ENCODE measurements around the gene GPC3. TPM values are rescaled to one million over a fixed set of nuclear protein-coding genes. Genes with fewer than 3 reads are reported as not detected.

GPC3 gene
- total RNA-seq, 1 experiment from 2014 or later: 233 TPM

GRCh38 chrX:133813971-133814370 is 171.4 kb downstream of the GPC3 start:
- no TSS peak for BruUV-seq (replicated peaks)
- no peak for DNase-seq
- Mint-ChIP-seq H3K4me3 (ENCODE audit: unreplicated experiment) (no peak overlapping the region), H3K36me3 (ENCODE audit: insufficient read depth, unreplicated experiment) (no peaks in the 10 kb centered on the region), H3K27me3 (ENCODE audit: insufficient read depth, unreplicated experiment) (no peaks in the 10 kb centered on the region), H3K27ac (ENCODE audit: unreplicated experiment) (no peak overlapping the region), H3K9me3 (ENCODE audit: unreplicated experiment) (no peaks in the 10 kb centered on the region), H3K4me1 (ENCODE audit: low read depth, unreplicated experiment) (no peaks in the 10 kb centered on the region)
- no peaks in the 10 kb centered on the region for H3K9me3 ChIP-seq
- H3K27me3 ChIP-seq (replicated peaks; ENCODE audit: control insufficient read depth, insufficient read depth, low read length): no peaks in the 10 kb centered on the region
- TF ChIP-seq, protein P1, sequence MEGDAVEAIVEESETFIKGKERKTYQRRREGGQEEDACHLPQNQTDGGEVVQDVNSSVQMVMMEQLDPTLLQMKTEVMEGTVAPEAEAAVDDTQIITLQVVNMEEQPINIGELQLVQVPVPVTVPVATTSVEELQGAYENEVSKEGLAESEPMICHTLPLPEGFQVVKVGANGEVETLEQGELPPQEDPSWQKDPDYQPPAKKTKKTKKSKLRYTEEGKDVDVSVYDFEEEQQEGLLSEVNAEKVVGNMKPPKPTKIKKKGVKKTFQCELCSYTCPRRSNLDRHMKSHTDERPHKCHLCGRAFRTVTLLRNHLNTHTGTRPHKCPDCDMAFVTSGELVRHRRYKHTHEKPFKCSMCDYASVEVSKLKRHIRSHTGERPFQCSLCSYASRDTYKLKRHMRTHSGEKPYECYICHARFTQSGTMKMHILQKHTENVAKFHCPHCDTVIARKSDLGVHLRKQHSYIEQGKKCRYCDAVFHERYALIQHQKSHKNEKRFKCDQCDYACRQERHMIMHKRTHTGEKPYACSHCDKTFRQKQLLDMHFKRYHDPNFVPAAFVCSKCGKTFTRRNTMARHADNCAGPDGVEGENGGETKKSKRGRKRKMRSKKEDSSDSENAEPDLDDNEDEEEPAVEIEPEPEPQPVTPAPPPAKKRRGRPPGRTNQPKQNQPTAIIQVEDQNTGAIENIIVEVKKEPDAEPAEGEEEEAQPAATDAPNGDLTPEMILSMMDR (IDR thresholded peaks at IDR 0.05; ENCODE audit: insufficient read depth in 1 of 2, low read depth in 1 of 2, low read length in 1 of 2, severe bottlenecking in 1 of 2, unreplicated experiment in 1 of 2): no peak
- H3K4me1 ChIP-seq: no peaks in the 10 kb centered on the region
- intact Hi-C loops (cut with micrococcal nuclease; ENCODE audit: unreplicated experiment): no loop called here
- POLR2A ChIA-PET: no interaction called here
- H3K36me3 ChIP-seq (ENCODE audit: control insufficient read depth, insufficient read depth, low read length): no peaks in the 10 kb centered on the region
- CTCF ChIA-PET: no interaction called here
- H3K4me3 ChIP-seq (ENCODE audit: low read depth, low read length): no peak overlapping the region

DNA sequence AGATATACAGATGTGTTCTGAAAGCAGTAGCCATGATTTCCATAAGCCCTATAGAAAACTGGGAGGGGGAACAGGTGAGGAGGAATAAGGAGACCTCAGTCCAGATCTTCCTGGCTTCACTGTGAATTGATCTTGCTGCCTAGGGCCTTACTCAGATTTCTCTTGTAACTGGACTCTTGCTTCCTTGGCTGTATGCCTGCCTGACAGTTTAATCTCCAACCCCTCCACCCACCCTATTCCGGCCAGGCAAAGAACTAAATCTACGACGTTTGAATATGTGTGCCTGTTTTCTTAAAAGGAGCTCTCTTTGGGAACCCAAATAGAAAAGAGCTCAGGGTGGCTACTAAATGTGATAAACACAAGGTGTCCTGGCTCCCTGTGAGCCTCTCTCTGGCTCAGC is 173.0 kb downstream of the GPC3 start:
- no peaks in the 10 kb centered on the region for H3K27me3 Mint-ChIP-seq (ENCODE audit: insufficient read depth, unreplicated experiment)
- DNase-seq: no peak
- TF ChIP-seq, protein P1 (IDR thresholded peaks at IDR 0.05; ENCODE audit: insufficient read depth in 1 of 2, low read depth in 1 of 2, low read length in 1 of 2, severe bottlenecking in 1 of 2, unreplicated experiment in 1 of 2): no peak
- H3K27ac Mint-ChIP-seq (ENCODE audit: unreplicated experiment): no peak overlapping the region
- Histone ChIP-seq H3K27me3 (replicated peaks; ENCODE audit: control insufficient read depth, insufficient read depth, low read length) (no peaks in the 10 kb centered on the region), H3K4me3 (ENCODE audit: low read depth, low read length) (no peak overlapping the region), H3K36me3 (ENCODE audit: control insufficient read depth, insufficient read depth, low read length) (no peaks in the 10 kb centered on the region), H3K9me3 (no peaks in the 10 kb centered on the region), H3K4me1 (no peaks in the 10 kb centered on the region)
- CTCF ChIA-PET: no interaction called here
- no peaks in the 10 kb centered on the region for H3K4me1 Mint-ChIP-seq (ENCODE audit: low read depth, unreplicated experiment)
- intact Hi-C loops (cut with micrococcal nuclease; ENCODE audit: unreplicated experiment): no loop called here
- POLR2A ChIA-PET: no interaction called here
- no peak overlapping the region for H3K4me3 Mint-ChIP-seq (ENCODE audit: unreplicated experiment)
- H3K9me3 Mint-ChIP-seq (ENCODE audit: unreplicated experiment): no peaks in the 10 kb centered on the region
- no TSS peak for BruUV-seq (replicated peaks)
- H3K36me3 Mint-ChIP-seq (ENCODE audit: insufficient read depth, unreplicated experiment): no peaks in the 10 kb centered on the region

DNA sequence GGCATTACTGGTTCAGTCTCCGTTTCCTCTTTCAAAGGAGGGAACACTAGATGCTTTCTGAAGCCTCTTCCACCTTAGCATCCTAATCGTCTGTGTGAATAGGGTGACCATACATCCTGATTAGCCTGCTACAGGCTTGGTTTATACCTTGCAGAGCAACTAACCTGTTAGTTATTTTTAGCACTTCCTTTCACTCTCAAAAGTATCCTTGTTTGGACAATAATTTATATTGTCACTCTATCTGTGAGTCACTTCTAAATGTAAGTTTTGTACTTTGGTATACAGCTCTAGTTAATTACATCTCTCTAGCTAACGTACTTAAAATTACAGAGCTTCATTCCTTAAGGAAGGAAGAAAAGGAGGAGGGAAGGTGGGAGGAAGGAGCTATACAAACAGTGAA is 174.5 kb downstream of the GPC3 start:
- H3K4me3 Mint-ChIP-seq (ENCODE audit: unreplicated experiment): no peak overlapping the region
- H3K27me3 ChIP-seq (replicated peaks; ENCODE audit: control insufficient read depth, insufficient read depth, low read length): no peaks in the 10 kb centered on the region
- ChIA-PET CTCF (no interaction called here), POLR2A (no interaction called here)
- no peaks in the 10 kb centered on the region for H3K36me3 ChIP-seq (ENCODE audit: control insufficient read depth, insufficient read depth, low read length)
- DNase-seq: no peak
- intact Hi-C loops (cut with micrococcal nuclease; ENCODE audit: unreplicated experiment): no loop called here
- no peaks in the 10 kb centered on the region for H3K9me3 ChIP-seq
- H3K4me1 ChIP-seq: no peaks in the 10 kb centered on the region
- TF ChIP-seq, protein P1 (IDR thresholded peaks at IDR 0.05; ENCODE audit: insufficient read depth in 1 of 2, low read depth in 1 of 2, low read length in 1 of 2, severe bottlenecking in 1 of 2, unreplicated experiment in 1 of 2): no peak
- no peaks in the 10 kb centered on the region for H3K36me3 Mint-ChIP-seq (ENCODE audit: insufficient read depth, unreplicated experiment)
- H3K4me1 Mint-ChIP-seq (ENCODE audit: low read depth, unreplicated experiment): no peaks in the 10 kb centered on the region
- H3K9me3 Mint-ChIP-seq (ENCODE audit: unreplicated experiment): no peaks in the 10 kb centered on the region
- no peaks in the 10 kb centered on the region for H3K27me3 Mint-ChIP-seq (ENCODE audit: insufficient read depth, unreplicated experiment)
- BruUV-seq (replicated peaks): no TSS peak
- H3K27ac Mint-ChIP-seq (ENCODE audit: unreplicated experiment): no peak overlapping the region
- H3K4me3 ChIP-seq (ENCODE audit: low read depth, low read length): no peak overlapping the region
